Fibroblast of lung (primary cell): Measurements from ENCODE around the gene SHROOM4. TPM values are rescaled to one million over a fixed set of nuclear protein-coding genes. Genes with fewer than 3 reads are reported as not detected.

Source experiments
- DNase-seq, 2 donors: peaks; one replicate each; pipeline versions ENCODE4 v3.0.0 to v3.0.0-alpha.2; 2010; ENCODE audit warnings: low read depth in 2 of 2
- H2AFZ ChIP-seq: 2 replicates; pipeline ENCODE4 v1.5.1; 2012; ENCODE audit warnings: low read length, control low read depth, inconsistent platforms
- H3K27ac ChIP-seq: 2 replicates; pipeline ENCODE4 v1.5.1; 2011; ENCODE audit warnings: low read length, control low read depth; ENCODE audit not compliant: insufficient read depth
- H3K27me3 ChIP-seq: 2 replicates; pipeline ENCODE4 v1.5.1; 2011; ENCODE audit warnings: mild to moderate bottlenecking, low read length; ENCODE audit not compliant: control insufficient read depth, insufficient read depth
- H3K36me3 ChIP-seq: 2 replicates; pipeline ENCODE4 v1.5.1; 2011; ENCODE audit warnings: low read length; ENCODE audit not compliant: control insufficient read depth, insufficient read depth
- H3K4me1 ChIP-seq: 2 replicates; pipeline ENCODE4 v1.5.1; 2011; ENCODE audit warnings: low read length; ENCODE audit not compliant: control insufficient read depth, insufficient read depth; ENCODE audit errors: extremely low read depth
- H3K4me2 ChIP-seq: 2 replicates; pipeline ENCODE4 v1.5.1; 2011; ENCODE audit warnings: low read length, control low read depth; ENCODE audit not compliant: insufficient read depth; ENCODE audit errors: extremely low read depth
- H3K4me3 ChIP-seq, 4 experiments: fragments of 200-600 bp in 1 of 4; sonication (generic) in 1 of 4; replicated peaks in 1 of 4; 2 replicates each; pipeline ENCODE4 v1.5.1; 2011 to 2016; ENCODE audit warnings: low read length in 4 of 4, low read depth in 3 of 4, mild to moderate bottlenecking in 3 of 4, control low read depth in 2 of 4, inconsistent platforms in 1 of 4, mixed read lengths in 1 of 4; ENCODE audit not compliant: insufficient read depth in 1 of 4; ENCODE audit errors: control extremely low read depth in 1 of 4
- H3K79me2 ChIP-seq: 2 replicates; pipeline ENCODE4 v1.5.1; 2012; ENCODE audit warnings: mild to moderate bottlenecking, low read length, inconsistent platforms; ENCODE audit not compliant: control insufficient read depth, insufficient read depth
- H3K9ac ChIP-seq: 2 replicates; pipeline ENCODE4 v1.5.1; 2011; ENCODE audit warnings: mild to moderate bottlenecking, low read length, control low read depth; ENCODE audit not compliant: insufficient read depth
- H3K9me3 ChIP-seq: 2 replicates; pipeline ENCODE4 v1.5.1; 2012; ENCODE audit warnings: low read depth, low read length; ENCODE audit not compliant: control insufficient read depth, insufficient read depth
- H4K20me1 ChIP-seq: 2 replicates; pipeline ENCODE4 v1.5.1; 2011; ENCODE audit warnings: low read length; ENCODE audit not compliant: control insufficient read depth, insufficient read depth; ENCODE audit errors: extremely low read depth
- EZH2 ChIP-seq: IDR thresholded peaks from 2 replicates; pipeline ENCODE4 v1.5.1; 2012; ENCODE audit warnings: low read length, control low read depth, mild to moderate bottlenecking; ENCODE audit errors: missing control alignments
- polyA plus RNA-seq, 2 donors: library from polyadenylated mRNA; depleted of rRNA in 1 of 2; stranded (reverse) in 1 of 2; unstranded in 1 of 2; fragments of >200 nt; gene quantifications; 2 replicates each; pipeline ENCODE4 v1.2.1, GENCODE V29; 2011 to 2012; ENCODE audit warnings: missing spikeins in 1 of 2
- total RNA-seq: library from RNA; depleted of rRNA; stranded (reverse); fragments of >200 nt; gene quantifications from 2 replicates; pipeline ENCODE4 v1.2.1, GENCODE V29; 2014
- TF ChIP-seq, protein P1 (sequence below), 2 donors: IDR thresholded peaks in 1 of 2; conservative IDR thresholded peaks in 1 of 2; 1 replicate in 1 of 2; 2 replicates in 1 of 2; pipeline ENCODE4 v1.5.1; 2011 to 2012; ENCODE audit warnings: low read length in 2 of 2, control low read depth in 1 of 2, inconsistent platforms in 1 of 2, low read depth in 1 of 2, mild to moderate bottlenecking in 1 of 2

The SHROOM4 gene
- total and polyA plus RNA-seq, 2 donors (not counting 1 experiment from before 2014, with no cell fraction given) = 0.45 to 0.50 TPM

DNA sequence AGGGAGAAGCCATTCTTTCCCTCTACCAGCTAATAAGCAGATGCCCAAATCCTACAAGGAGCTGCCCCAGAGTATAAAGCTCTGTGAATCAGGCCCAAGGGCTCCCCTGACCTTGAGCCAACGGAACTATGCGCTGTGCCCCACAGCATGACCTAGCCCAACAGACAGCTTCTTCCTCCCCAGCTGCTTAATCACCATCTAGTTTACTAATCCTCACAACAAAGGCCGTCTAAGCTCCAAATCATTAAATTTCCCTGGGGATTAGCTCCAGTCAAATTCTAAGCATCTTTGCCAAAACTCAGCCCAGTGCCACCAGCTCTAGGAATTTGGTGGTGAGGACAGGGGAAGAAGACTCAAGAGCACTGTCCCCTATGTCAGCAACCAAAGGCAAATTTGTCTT, 113.1 kb downstream of the SHROOM4 start:
- Histone ChIP-seq H3K36me3 (no peaks in the 10 kb centered on the region), H3K9ac (no peak overlapping the region), H3K4me3 (no peak overlapping the region), H3K4me1 (peaks cover 5% of the 10 kb centered on the region), H3K4me2 (no peak overlapping the region), H3K27ac (no peak overlapping the region), H3K27me3 (no peaks in the 10 kb centered on the region), H3K79me2 (no peaks in the 10 kb centered on the region), H3K9me3 (no peaks in the 10 kb centered on the region), H2AFZ (no peak overlapping the region), H4K20me1 (no peaks in the 10 kb centered on the region)
- TF ChIP-seq, protein P1, sequence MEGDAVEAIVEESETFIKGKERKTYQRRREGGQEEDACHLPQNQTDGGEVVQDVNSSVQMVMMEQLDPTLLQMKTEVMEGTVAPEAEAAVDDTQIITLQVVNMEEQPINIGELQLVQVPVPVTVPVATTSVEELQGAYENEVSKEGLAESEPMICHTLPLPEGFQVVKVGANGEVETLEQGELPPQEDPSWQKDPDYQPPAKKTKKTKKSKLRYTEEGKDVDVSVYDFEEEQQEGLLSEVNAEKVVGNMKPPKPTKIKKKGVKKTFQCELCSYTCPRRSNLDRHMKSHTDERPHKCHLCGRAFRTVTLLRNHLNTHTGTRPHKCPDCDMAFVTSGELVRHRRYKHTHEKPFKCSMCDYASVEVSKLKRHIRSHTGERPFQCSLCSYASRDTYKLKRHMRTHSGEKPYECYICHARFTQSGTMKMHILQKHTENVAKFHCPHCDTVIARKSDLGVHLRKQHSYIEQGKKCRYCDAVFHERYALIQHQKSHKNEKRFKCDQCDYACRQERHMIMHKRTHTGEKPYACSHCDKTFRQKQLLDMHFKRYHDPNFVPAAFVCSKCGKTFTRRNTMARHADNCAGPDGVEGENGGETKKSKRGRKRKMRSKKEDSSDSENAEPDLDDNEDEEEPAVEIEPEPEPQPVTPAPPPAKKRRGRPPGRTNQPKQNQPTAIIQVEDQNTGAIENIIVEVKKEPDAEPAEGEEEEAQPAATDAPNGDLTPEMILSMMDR (conservative IDR thresholded peaks at IDR 0.05 in 1 of 2, IDR thresholded peaks at IDR 0.05 in 1 of 2; ENCODE audit: low read depth in 1 of 2, low read length in 2 of 2) = no peak
- no peak for TF ChIP-seq EZH2
- DNase-seq = peak in 1 of 2 donors; percentile 39

GRCh38 chrX:50698944-50699343, 115.0 kb downstream of the SHROOM4 start:
- no peaks in the 10 kb centered on the region for H3K9me3 ChIP-seq
- no peaks in the 10 kb centered on the region for H3K79me2 ChIP-seq
- no peak overlapping the region for H2AFZ ChIP-seq
- H4K20me1 ChIP-seq = no peaks in the 10 kb centered on the region
- no peak overlapping the region for H3K4me2 ChIP-seq
- no peak for DNase-seq
- no peaks in the 10 kb centered on the region for H3K27me3 ChIP-seq
- no peak overlapping the region for H3K4me3 ChIP-seq
- H3K9ac ChIP-seq = no peak overlapping the region
- TF ChIP-seq, protein P1 (conservative IDR thresholded peaks at IDR 0.05 in 1 of 2, IDR thresholded peaks at IDR 0.05 in 1 of 2; ENCODE audit: low read depth in 1 of 2, low read length in 2 of 2) = no peak
- no peak for TF ChIP-seq EZH2
- no peak overlapping the region for H3K27ac ChIP-seq
- peaks cover 5% of the 10 kb centered on the region for H3K4me1 ChIP-seq
- H3K36me3 ChIP-seq = no peaks in the 10 kb centered on the region

GRCh38 chrX:50697691-50698090, 116.3 kb downstream of the SHROOM4 start:
- Histone ChIP-seq H3K36me3 (no peaks in the 10 kb centered on the region), H3K9me3 (no peaks in the 10 kb centered on the region), H3K4me3 (no peak overlapping the region), H3K9ac (no peak overlapping the region), H3K4me1 (peaks cover 5% of the 10 kb centered on the region), H3K4me2 (peak overlapping the region; percentile 8), H3K79me2 (no peaks in the 10 kb centered on the region), H4K20me1 (no peaks in the 10 kb centered on the region), H3K27me3 (no peaks in the 10 kb centered on the region), H3K27ac (no peak overlapping the region), H2AFZ (no peak overlapping the region)
- TF ChIP-seq, protein P1 (conservative IDR thresholded peaks at IDR 0.05 in 1 of 2, IDR thresholded peaks at IDR 0.05 in 1 of 2; ENCODE audit: low read depth in 1 of 2, low read length in 2 of 2) = no peak
- no peak for TF ChIP-seq EZH2
- peak; percentile 79 to 90 for DNase-seq
